Peyer's patch (tissue), 4 donors: Measurements from ENCODE around the gene PPOX.
A peak's percentile ranks its signal among the peaks of the same experiment; 100 is the strongest.

Experiments
- CTCF ChIP-seq, 6 experiments: fragments of 450-650 bp in 4 of 6; fragments of 200-600 bp in 2 of 6; sonication (generic) in 1 of 6; IDR thresholded peaks; one replicate each; pipeline ENCODE4 v1.5.1; 2017 to 2019; ENCODE audit warnings: antibody characterized with exemption in 6 of 6, mild to moderate bottlenecking in 3 of 6, moderate library complexity in 1 of 6
- POLR2A ChIP-seq, 2 donors: fragments of 450-650 bp; IDR thresholded peaks; one replicate each; pipeline ENCODE4 v1.5.1; 2017; ENCODE audit warnings: antibody characterized with exemption in 2 of 2, mild to moderate bottlenecking in 2 of 2, moderate library complexity in 2 of 2

GRCh38 chr1:161153682-161154337 lies 12.4 kb upstream of the PPOX start, which contains the start of gene UFC1:
- no peak for TF ChIP-seq CTCF (IDR thresholded peaks at IDR 0.05)
- peak in 1 of 2 donors; percentile 38 for TF ChIP-seq POLR2A (IDR thresholded peaks at IDR 0.05)
